Superior temporal gyrus (tissue), 1 donor: ENCODE data around the gene ZNF383.
"Not testable (repeated sequence)": the region's sequence is repeated elsewhere in the genome, so short reads cannot be mapped to it uniquely, and the experiment has no call there.

ENCODE experiments used
- DNase-seq: peaks from one replicate; pipeline ENCODE4 v3.0.0-alpha.2; 2016; ENCODE audit errors: extremely low spot score

The ZNF383 gene

DNA sequence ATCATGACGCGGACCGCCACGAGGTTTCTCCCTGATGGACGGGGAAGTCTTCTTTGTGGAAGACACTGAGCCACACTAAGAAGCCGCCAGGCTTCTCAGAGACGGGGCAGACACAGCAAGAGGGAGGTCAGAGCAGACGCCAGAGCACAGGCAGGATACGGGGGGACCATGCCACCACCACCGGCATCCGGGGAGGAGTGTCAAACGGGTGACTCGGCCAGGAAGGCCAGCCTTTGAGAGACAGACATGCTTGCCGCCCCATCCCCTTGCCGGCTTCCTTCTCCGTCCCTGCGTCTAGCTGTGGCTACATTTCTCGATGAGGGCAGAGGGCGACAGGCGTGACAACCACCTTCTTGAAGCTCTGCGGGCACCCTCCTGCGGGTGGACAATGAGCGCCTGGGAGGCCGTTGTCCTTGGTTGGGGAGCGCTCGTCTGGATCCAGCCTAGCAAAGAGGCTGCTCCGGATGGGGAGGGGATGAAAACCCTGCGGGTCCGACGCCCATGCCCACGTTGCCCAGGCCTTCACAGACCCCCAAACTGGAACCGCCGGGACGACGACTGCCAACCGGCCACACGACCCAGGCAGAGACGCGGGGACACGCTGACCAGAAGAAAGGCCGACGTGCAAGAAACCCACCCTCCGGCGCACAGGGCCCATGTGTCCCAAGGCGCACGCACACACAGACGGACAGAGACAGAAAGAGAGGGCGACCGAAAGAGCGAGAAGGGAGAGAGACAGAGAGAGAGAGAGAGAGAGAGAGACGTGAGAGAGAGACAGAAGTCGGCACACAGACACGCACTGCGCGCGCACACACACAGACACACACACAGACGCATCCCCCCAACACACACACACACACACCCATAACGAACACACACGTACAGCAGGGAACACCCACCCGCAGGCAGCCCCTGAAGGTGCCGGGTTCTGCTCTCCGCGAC, 75.3 kb downstream of the ZNF383 start:
- not testable (repeated sequence) for DNase-seq

DNA sequence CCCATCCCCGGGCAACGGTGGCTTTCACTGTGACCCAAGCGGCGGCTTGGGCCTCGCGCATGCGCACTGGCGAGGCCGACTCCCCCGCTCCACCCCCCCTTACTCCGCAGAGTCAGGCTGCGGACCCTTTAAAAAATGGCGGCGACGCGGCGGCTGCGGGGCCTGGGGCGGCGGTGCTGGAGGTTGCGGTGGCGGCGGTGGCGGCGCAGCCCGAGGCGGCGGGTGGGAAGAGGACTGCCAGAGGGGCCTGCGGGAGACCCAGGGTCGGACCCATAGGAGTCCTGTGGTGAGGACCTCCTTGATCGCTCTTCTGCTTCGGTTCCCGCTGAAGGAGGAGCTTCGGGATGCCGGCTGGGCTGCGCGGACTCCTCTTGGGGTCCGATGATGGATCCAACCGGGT, 76.2 kb downstream of the ZNF383 start:
- DNase-seq = not testable (repeated sequence)
